BJ (cell line): Measurements from ENCODE around the gene POU4F1. TPM values are rescaled to one million over a fixed set of nuclear protein-coding genes. Genes with fewer than 3 reads are reported as not detected.
A peak's percentile ranks its signal among the peaks of the same experiment; 100 is the strongest.

ENCODE experiments used
- CTCF ChIA-PET: fragments of 350-600 bp; formaldehyde crosslinking; extraction: SDS; loops from one replicate; lab custom pipeline; 2021; ENCODE audit warnings: antibody characterized with exemption, inconsistent platforms; lab: Yijun Ruan, JAX
- POLR2A ChIA-PET: fragments of 300-600 bp; sonication (Branson Sonifier 250); formaldehyde crosslinking; extraction: SDS; loops from one replicate; lab custom pipeline; 2021; ENCODE audit warnings: antibody characterized with exemption; lab: Charles Lee
- DNase-seq: peaks from one replicate; pipeline ENCODE4 v3.0.0-alpha.2; 2011; ENCODE audit warnings: low read depth
- H3K27me3 ChIP-seq: 2 replicates; pipeline ENCODE4 v1.6.0; 2011; ENCODE audit warnings: low read length; ENCODE audit not compliant: control insufficient read depth, insufficient read depth
- H3K36me3 ChIP-seq: 2 replicates; pipeline ENCODE4 v1.5.1; 2011; ENCODE audit warnings: low read length; ENCODE audit not compliant: control insufficient read depth, insufficient read depth
- H3K4me3 ChIP-seq: 2 replicates; pipeline ENCODE4 v1.5.1; 2011; ENCODE audit warnings: low read depth, mild to moderate bottlenecking, control low read depth, low read length
- CTCF ChIP-seq: IDR thresholded peaks from 2 replicates; pipeline ENCODE4 v1.5.1; 2011; ENCODE audit warnings: low read depth, mild to moderate bottlenecking, control low read depth, inconsistent platforms, low read length, moderate library complexity; ENCODE audit not compliant: insufficient read depth
- polyA plus RNA-seq: library from polyadenylated mRNA; depleted of rRNA; stranded (reverse); fragments of >200 nt; gene quantifications from 2 replicates; pipeline ENCODE4 v1.2.3, GENCODE V29; 2011

Gene POU4F1
- polyA plus RNA-seq, 1 experiment = not detected

GRCh38 chr13:78610381-78610883 lies 7.1 kb upstream of the POU4F1 start:
- DNase-seq = no peak
- peaks cover 41% of the 10 kb centered on the region for H3K27me3 ChIP-seq
- no peak overlapping the region for H3K4me3 ChIP-seq
- ChIA-PET POLR2A (no interaction called here), CTCF (no interaction called here)
- no peaks in the 10 kb centered on the region for H3K36me3 ChIP-seq
- no peak for TF ChIP-seq CTCF

- H3K36me3 ChIP-seq = no peaks in the 10 kb centered on the region
- H3K27me3 ChIP-seq = peaks cover 44% of the 10 kb centered on the region
- no peak for TF ChIP-seq CTCF
- DNase-seq = no peak
- ChIA-PET POLR2A (interaction anchor here (0.6 kb wide), 1 partner anchor 8 kb away, joined by 3 read pairs; no protein-coding TSS in a partner anchor), CTCF (no interaction called here)
- H3K4me3 ChIP-seq = peak overlapping the region; percentile 41
Observed at GRCh38 chr13:78609464-78610205, 6.3 kb upstream of the POU4F1 start.

GRCh38 chr13:78608688-78609463 lies 5.5 kb upstream of the POU4F1 start:
- POLR2A ChIA-PET = interaction anchor here (0.6 kb wide), 1 partner anchor 9 kb away, joined by 3 read pairs; no protein-coding TSS in a partner anchor
- no peak for TF ChIP-seq CTCF
- Histone ChIP-seq H3K27me3 (peaks cover 48% of the 10 kb centered on the region), H3K36me3 (no peaks in the 10 kb centered on the region), H3K4me3 (peak overlapping the region; percentile 41)
- no peak for DNase-seq
- CTCF ChIA-PET = no interaction called here

- Histone ChIP-seq H3K36me3 (no peaks in the 10 kb centered on the region), H3K27me3 (peaks cover 52% of the 10 kb centered on the region), H3K4me3 (no peak overlapping the region)
- TF ChIP-seq CTCF = no peak
- CTCF ChIA-PET = no interaction called here
- no peak for DNase-seq
- POLR2A ChIA-PET = no interaction called here
Observed at GRCh38 chr13:78608252-78608687, 4.9 kb upstream of the POU4F1 start.
